ENCODE results near the gene ID2.

The ID2 gene, protein sequence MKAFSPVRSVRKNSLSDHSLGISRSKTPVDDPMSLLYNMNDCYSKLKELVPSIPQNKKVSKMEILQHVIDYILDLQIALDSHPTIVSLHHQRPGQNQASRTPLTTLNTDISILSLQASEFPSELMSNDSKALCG

DNA sequence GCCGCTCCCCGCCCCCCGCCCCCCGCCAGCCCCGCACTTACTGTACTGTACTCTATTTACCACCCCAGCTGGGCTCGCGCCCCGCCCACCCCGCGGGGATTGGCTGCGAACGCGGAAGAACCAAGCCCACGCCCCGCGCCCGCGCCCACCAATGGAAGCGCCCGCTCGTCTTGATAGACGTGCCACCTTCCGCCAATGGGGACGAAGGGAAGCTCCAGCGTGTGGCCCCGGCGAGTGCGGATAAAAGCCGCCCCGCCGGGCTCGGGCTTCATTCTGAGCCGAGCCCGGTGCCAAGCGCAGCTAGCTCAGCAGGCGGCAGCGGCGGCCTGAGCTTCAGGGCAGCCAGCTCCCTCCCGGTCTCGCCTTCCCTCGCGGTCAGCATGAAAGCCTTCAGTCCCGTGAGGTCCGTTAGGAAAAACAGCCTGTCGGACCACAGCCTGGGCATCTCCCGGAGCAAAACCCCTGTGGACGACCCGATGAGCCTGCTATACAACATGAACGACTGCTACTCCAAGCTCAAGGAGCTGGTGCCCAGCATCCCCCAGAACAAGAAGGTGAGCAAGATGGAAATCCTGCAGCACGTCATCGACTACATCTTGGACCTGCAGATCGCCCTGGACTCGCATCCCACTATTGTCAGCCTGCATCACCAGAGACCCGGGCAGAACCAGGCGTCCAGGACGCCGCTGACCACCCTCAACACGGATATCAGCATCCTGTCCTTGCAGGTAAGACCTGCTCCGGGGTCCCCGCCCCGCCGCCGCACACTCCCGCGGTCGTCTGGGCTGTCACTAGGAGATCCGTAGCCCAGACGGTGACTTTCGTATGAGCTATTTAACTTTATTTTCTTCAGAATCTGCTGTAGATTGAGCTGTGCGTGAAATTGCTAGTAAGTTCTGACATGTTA lies at the start of gene ID2:
Gene ID2, plus strand, starts transcription at position 271 of the 907 bp plus-strand sequence. Its CDS starts 110 bp downstream, at position 381.
- DNase-seq: peak; percentile 99

GRCh38 chr2:8632755-8633154 lies 49.1 kb upstream of the ID2 start:
- no peak for DNase-seq

DNA sequence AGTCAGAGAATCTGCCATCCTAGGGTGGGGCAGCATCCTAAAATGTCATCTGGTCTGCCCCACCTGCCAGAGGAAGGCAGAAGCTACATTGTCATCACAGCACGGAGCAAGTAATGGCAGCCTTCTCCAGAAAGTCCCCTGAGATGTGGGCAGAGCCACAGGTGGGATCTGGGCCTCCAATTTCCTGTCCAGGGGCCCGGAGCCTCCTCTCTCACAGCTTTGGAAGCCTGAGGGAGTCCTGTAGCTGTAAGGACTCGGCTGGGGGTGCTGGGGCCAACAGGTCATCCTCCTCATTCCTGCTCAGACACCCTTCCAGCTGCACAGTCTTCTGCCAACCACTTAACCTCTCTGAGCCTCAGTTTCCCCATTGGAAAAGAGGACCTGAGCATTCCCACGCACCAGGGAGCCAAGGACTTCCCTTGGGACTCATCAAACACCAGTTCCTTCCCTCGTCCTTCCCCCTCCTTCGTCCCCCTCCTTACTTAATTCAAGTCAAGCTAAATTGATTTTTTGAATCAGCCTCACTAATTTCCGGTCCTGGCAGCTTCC lies 48.6 kb upstream of the ID2 start:
- no peak for DNase-seq

- no peak for DNase-seq
Observed at GRCh38 chr2:8633735-8634313, 48.0 kb upstream of the ID2 start.

GRCh38 chr2:8634466-8635172 lies 47.2 kb upstream of the ID2 start:
- no peak for DNase-seq

- no peak for DNase-seq
Observed at GRCh38 chr2:8636041-8636491, 45.8 kb upstream of the ID2 start.

DNA sequence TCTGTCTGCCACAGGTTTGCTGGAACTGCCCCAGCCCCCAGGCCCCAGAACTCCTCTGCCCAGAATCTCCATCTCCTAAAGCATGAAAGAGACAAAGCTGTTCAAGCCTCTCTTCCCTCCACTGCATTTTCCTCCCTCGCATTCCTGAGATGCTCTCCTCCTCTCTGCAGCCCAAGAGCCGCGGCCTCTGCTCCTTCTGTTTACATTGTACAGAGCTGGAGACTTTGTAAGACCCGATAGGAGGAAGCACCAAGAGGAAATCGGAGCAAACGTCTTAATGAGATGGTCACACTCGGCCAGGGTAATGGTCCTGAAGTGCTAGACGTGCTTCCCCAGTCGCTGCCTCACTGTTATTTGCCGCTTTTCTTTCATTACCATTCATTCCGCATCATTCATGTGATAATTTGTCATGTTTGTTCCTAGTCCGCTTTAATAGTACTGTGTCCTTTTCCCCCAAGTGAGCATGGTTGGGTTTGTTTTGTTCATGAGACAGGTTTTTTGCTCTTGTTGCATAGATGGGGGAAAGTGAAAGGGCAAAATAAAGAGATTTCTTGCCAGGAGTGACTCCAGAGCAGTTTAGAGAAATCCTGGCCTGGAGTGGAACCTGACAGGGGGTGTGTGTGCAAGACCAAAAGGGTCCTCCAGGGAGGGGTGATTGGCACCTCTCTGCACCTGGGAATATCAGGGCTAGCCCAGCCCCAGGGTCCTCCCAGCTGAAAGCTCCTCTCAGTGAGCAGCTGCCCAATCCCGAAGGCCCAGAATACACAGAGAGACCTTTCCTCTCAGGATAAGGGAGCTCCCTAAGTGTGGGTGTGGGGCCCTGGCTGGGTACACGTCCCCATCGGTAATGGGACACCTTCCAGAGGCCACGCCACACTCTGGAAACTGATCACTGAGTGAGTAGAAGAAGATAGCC lies 44.9 kb upstream of the ID2 start:
- no peak for DNase-seq

DNA sequence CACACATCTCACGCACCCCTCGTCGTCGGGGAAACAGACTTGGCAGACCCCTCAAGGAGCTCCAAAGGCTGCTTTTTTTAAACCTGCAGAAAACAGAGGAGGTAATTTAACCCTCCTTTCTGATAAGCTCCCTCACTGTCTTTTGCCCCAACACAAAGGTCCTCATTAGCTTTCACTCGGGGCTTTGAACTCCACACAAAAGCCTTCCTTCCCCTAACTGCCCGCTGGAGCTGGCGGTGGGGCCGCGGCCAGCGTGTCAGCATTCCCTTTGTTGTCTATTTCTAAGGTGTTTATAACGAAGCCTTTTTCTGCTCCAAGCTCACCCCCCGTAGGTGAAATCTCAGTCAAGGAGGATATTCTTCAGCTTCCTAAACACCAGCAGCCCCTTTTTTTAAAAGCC lies 43.5 kb upstream of the ID2 start:
- DNase-seq: no peak

GRCh38 chr2:8639122-8639635 lies 42.7 kb upstream of the ID2 start:
- DNase-seq: no peak

DNA sequence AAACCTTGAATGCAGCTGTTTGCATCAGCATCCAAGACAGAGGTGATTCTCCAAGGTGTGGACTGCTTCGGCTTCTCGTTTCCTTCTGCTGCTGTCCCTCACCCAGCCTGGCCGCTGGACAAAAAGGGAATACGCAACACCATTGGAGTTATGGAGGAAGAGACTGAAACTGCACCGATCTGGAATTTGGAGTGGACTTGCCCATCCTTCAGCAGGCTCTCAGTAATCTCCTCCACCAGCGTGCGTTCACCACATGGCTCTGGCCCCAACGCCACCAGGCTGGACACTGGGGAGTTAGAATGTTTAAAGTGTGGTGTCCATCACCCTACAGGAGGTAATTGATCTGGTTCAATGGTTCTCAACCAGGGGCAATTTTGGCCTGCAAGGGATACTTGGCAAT lies 41.4 kb upstream of the ID2 start:
- DNase-seq: no peak

DNA sequence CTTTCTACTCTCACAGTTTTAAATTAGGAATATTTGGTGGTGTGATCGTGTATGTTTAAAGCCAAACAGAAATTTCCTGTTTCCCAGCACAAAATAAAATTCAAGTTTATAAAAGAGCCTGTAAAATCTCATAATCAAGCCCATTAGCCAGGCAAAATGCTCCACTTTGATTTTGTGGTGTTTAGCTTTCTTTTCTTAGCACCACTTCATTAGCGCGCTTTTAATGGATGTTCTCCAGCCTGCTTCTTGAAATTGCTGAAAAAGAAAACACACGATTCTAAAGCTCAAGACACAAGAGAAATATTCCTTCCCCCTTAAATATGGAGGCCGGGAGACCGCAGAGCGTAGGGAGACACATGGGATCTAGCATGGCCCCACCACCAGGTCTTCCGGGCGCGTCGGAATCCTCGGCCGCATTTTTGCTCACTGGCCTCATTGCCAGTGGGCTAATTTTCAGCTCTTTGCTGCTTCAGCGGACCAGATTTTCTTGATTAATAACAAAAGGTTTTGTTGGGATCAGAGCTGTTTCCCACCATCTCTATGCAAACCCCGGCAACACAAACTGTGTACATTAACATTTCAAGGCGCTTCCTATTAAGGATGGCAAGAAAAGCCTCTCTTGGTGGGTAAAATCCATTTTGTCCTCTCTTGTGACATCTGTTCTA lies 40.4 kb upstream of the ID2 start:
- no peak for DNase-seq

GRCh38 chr2:8642366-8643068 lies 39.3 kb upstream of the ID2 start:
- no peak for DNase-seq

- no peak for DNase-seq
Observed at GRCh38 chr2:8643250-8643995, 38.4 kb upstream of the ID2 start.

DNA sequence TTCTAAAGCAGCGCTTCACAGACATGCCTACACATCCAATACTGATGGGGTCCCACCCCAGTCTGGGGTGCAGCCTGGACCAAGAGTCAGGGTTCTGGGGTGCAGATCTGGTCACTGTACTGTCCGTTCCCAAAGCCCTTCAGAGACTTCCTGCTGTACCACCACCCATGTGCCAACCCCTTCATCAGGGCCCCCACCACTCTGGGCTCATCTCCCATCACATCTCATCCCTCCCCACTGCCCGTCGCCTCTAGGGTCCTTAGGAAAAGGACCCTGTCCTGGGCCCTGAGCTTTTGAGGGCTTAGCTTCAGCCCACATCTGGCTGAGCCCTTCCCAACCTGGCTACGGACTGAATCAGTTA lies 37.9 kb upstream of the ID2 start:
- DNase-seq: no peak

DNA sequence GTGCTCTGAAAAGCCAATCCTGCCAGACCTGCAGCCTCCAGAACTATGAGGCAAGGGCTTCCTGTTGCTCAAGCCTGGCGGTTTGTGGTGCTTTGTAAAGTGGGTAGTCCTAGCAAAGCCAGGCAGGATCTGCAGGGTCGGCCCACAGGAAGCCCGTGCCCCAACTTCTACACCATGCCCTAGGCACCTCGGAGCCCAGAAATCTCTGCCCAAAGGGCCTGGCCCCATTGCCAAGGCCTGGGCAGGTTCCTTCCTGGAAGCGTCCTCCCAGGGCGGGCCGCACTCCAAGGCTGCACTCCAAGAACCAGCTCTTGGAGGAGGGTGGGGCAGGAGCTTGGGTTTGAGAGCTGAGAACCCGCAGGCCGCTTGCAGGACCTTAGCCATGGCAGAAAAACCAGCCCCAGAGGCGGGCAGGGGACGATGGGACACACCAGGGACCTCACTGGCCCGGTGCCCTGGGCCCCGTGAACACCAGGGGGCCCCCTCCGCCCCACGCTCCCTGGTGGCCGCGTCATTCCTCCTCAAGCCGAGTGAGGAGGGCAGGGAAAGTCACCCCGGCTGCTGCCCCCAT lies 37.2 kb upstream of the ID2 start:
- DNase-seq: no peak

DNA sequence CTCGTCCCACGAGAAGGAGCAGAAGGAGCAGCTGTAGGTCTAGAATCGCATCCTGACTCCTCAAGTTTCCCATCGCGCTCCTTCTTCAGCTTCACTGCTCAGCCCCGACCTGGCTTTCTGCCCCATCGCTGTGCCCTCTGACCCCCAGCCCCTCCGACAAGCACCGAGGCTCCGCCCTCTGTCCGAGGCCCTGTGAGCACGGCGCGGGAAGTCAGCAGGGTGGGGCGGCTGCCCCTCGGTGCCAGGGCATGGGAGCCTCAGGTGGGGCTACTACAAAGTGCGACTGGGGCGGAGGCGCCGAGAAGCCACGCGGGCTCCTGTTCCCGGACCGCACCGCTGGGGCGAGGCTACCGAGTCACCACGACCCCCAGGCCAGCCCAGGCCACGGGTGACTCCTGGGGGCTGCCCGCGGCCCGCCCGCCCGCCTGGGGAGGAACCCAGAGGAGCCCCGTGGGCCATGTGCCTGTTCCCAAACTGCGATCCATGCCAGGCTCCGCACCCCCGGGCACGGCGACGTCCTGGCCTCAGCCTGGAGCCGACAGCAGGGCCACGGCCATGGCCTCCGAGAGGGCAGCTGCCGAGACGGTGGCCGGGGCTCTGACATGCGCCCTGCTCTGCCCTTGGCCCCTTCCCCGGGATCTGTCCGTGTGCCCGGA lies 36.6 kb upstream of the ID2 start:
- DNase-seq: no peak

DNA sequence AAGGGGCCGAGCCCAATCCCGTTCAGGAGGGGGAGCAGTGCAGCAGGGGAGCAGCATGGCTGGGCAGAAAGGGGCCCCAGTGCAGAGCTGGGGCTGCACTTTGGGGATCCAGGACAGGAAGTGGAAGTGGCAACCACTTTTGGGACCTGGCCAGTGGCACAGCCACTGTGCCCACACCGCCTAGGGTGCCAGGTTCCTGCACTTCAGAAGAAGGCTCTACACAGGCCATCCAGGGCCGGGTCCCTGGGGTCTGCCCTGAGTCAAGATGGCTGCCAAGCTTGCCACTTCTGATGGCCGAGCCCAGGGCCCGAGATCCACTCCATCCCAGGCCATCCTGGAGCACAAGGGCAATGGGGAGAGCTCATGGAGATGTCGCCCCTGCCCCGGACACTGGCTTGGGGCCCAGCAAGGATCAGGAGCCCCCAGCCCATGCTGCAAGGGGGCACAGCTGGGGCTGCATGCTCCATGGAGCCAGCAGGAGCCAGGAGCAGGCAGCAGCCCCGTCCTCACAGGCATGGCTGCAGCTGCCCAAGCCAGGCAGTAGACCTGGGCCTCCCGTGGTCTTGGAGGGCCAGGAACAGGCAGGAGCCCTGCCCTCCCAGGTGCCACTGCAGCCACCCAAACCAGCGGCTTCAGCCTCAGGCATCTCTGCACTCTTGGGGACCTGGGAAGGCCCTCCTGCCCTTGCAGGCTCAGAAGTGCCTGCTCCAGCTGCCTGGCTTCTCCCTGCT lies 35.0 kb upstream of the ID2 start:
- DNase-seq: no peak

GRCh38 chr2:8647462-8647857 lies 34.4 kb upstream of the ID2 start:
- no peak for DNase-seq
